NCI-H1930 (cell line): ENCODE measurements around the gene COX8C.
"Not testable (repeated sequence)": the region's sequence is repeated elsewhere in the genome, so short reads cannot be mapped to it uniquely, and the experiment has no call there.

ENCODE experiments used
- DNase-seq, 2 experiments: peaks; one replicate each; lab custom pipeline; 2025; lab: John Stamatoyannopoulos, UW

COX8C gene

GRCh38 chr14:93369713-93370266 is 22.8 kb downstream of the COX8C start:
- DNase-seq: no peak

DNA sequence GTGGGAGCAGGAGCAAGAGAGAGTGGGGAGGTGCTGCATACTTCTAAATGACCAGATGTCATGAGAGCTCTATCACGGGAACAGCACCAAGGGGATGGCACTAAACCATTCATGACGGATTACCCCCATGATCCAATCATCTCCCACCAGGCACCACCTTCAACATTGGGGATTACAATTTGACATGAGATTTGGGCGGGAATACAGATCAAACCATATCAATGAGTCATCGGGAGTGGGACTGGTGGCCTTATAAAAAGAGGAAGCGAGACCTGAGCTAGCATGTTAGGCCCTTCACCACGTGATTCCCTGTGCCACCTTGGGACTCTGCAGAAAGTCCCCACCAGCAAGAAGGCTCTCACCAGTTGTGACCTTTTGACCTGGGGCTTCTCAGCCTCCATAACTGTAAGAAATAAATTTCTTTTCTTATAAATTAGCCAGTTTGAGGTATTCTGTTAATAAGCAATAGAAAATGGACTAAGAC is 28.7 kb downstream of the COX8C start:
- no peak for DNase-seq

DNA sequence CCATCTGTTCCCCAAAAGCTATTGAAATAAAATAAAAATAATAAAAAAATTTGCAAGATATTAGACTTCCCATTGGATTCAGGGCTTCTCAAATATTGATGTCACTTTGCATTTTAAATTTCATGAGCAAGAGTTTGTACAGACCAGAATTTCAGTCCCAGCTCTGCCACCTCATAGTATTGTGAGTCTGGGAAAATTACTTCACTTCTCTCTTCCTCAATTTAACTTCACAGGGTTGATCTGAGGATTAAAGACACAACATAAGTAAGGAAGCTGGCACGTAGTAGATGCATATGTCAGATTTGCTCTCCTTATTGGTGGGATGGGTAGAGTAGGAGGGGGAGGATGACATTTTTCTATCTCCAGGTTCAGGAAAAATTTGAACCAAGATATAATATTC is 32.8 kb downstream of the COX8C start:
- no peak for DNase-seq

- DNase-seq: no peak
Observed at GRCh38 chr14:93381644-93382043, 34.7 kb downstream of the COX8C start.

GRCh38 chr14:93384256-93384655 is 37.3 kb downstream of the COX8C start:
- DNase-seq: not testable (repeated sequence)

- DNase-seq: no peak
Observed at GRCh38 chr14:93395231-93395630, 48.2 kb downstream of the COX8C start.

DNA sequence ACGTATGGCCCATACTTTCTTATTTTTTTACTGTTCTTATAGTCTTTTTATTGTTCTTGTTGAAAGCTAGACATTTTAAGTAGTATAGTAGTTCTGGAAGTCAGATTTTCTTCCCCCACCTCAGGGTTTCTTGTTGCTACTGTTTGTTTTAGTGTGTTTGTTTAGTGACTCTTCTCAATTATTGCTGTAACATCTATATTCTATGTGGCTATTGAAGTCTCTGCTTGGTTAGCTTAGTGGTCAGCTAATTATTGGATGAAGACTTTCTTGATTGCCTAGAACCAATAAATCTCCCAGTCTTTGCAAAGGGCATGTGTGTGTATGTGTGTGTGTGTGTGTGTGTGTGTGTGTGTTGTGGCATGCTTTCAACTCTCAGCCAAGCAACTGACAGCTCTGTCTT is 49.5 kb downstream of the COX8C start:
- DNase-seq: no peak
